HCT116 (cell line): Measurements from ENCODE around the gene FNDC1. TPM values are rescaled to one million over a fixed set of nuclear protein-coding genes. Genes with fewer than 3 reads are reported as not detected.
A peak's percentile ranks its signal among the peaks of the same experiment; 100 is the strongest.

Source experiments
- ATAC-seq: fragments of 200-7000 bp; cut with Tn5 transposase; 2 replicates; pipeline ENCODE4 v1.9.1; 2020; ENCODE audit warnings: mild to moderate bottlenecking, moderate library complexity
- BruUV-seq: library from RNA; stranded (reverse); fragments of 400-500 nt; replicated peaks from 2 replicates; lab custom pipeline; 2021; lab: Mats Ljungman, UMichigan
- CTCF ChIA-PET: fragments of 300-600 bp; sonication (Branson Sonifier 250); formaldehyde crosslinking; loops from one replicate; lab custom pipeline; 2021; ENCODE audit warnings: antibody characterized with exemption; lab: Charles Lee
- POLR2A ChIA-PET: fragments of 300-600, 350-600 bp; sonication (Branson Sonifier 250); formaldehyde crosslinking; loops from one replicate; lab custom pipeline; 2021; ENCODE audit warnings: antibody characterized with exemption; lab: Charles Lee
- RAD21 ChIA-PET, 2 experiments: fragments of 300-600 bp; sonication (Branson Sonifier 250); formaldehyde crosslinking; loops; one replicate each; lab custom pipeline; 2023; ENCODE audit warnings: low total read pairs in 2 of 2; ENCODE audit not compliant: uncharacterized antibody in 2 of 2, unreplicated experiment in 2 of 2, low non-redundant PET in 1 of 2; lab: Charles Lee
- DNase-seq: peaks from one replicate; pipeline ENCODE4 v3.0.0-alpha.2; 2010; ENCODE audit warnings: low read depth, low spot score
- H2AFZ ChIP-seq: fragments of 200-600 bp; shearing (Covaris generic), sonication (generic); 2 replicates; pipeline ENCODE4 v1.6.1; 2017; ENCODE audit warnings: low read depth, mixed run types, mixed read lengths, antibody characterized with exemption, low read length; ENCODE audit not compliant: poor library complexity, severe bottlenecking
- H3K27ac ChIP-seq: 2 replicates; pipeline ENCODE4 v1.5.1; 2012; ENCODE audit warnings: low read depth, low read length
- H3K27me3 ChIP-seq: fragments of 200-600 bp; sonication (generic); 2 replicates; pipeline ENCODE4 v1.6.1; 2016; ENCODE audit warnings: mixed run types, low read length, mixed read lengths; ENCODE audit not compliant: insufficient read depth
- H3K36me3 ChIP-seq, 2 experiments: fragments of 200-500 bp in 1 of 2; fragments of 200-600 bp in 1 of 2; sonication (Bioruptor generic) in 1 of 2; sonication (generic) in 1 of 2; 2 replicates each; pipeline versions ENCODE4 v1.5.1 to v1.6.1; 2014 to 2016; ENCODE audit warnings: low read length in 2 of 2, inconsistent platforms in 1 of 2, mixed read lengths in 1 of 2, mixed run types in 1 of 2; ENCODE audit not compliant: insufficient read depth in 2 of 2, control insufficient read depth in 1 of 2
- H3K4me1 ChIP-seq, 2 experiments: fragments of 200-600 bp in 1 of 2; sonication (generic) in 1 of 2; 2 replicates each; pipeline versions ENCODE4 v1.5.1 to v1.6.1; 2012 to 2017; ENCODE audit warnings: low read length in 2 of 2, inconsistent platforms in 1 of 2, mild to moderate bottlenecking in 1 of 2, mixed read lengths in 1 of 2, mixed run types in 1 of 2, moderate library complexity in 1 of 2; ENCODE audit not compliant: insufficient read depth in 2 of 2, control insufficient read depth in 1 of 2
- H3K4me2 ChIP-seq: fragments of 200-600 bp; sonication (generic); 2 replicates; pipeline ENCODE4 v1.6.1; 2017; ENCODE audit warnings: mixed run types, low read length, mixed read lengths
- H3K4me3 ChIP-seq, 2 experiments: fragments of 200-600 bp in 1 of 2; sonication (generic) in 1 of 2; replicated peaks in 1 of 2; 2 replicates each; pipeline ENCODE4 v1.5.1; 2011 to 2016; ENCODE audit warnings: low read length in 2 of 2, control low read depth in 1 of 2, low read depth in 1 of 2, mild to moderate bottlenecking in 1 of 2, mixed read lengths in 1 of 2, mixed run types in 1 of 2
- H3K79me2 ChIP-seq: fragments of 200-600 bp; sonication (generic); 2 replicates; pipeline ENCODE4 v1.6.1; 2017; ENCODE audit warnings: mild to moderate bottlenecking, mixed run types, low read length, moderate library complexity, mixed read lengths; ENCODE audit not compliant: insufficient read depth
- H3K9ac ChIP-seq: fragments of 200-600 bp; sonication (generic); 2 replicates; pipeline ENCODE4 v1.6.1; 2016; ENCODE audit warnings: low read length, mixed read lengths
- H3K9me2 ChIP-seq: fragments of 200-600 bp; sonication (generic), shearing (Covaris generic); 2 replicates; pipeline ENCODE4 v1.6.1; 2017; ENCODE audit warnings: mixed run types, mild to moderate bottlenecking, moderate library complexity; ENCODE audit not compliant: insufficient read depth
- H3K9me3 ChIP-seq, 2 experiments: fragments of 200-500 bp in 1 of 2; fragments of 200-600 bp in 1 of 2; sonication (Bioruptor generic) in 1 of 2; sonication (generic) in 1 of 2; 2 replicates each; pipeline ENCODE4 v1.6.1; 2014 to 2017; ENCODE audit warnings: low read length in 2 of 2, mixed read lengths in 2 of 2, inconsistent platforms in 1 of 2, low read depth in 1 of 2, mild to moderate bottlenecking in 1 of 2, mixed run types in 1 of 2, moderate library complexity in 1 of 2; ENCODE audit not compliant: control insufficient read depth in 1 of 2, insufficient read depth in 1 of 2
- H4K20me1 ChIP-seq: fragments of 200-600 bp; sonication (generic), shearing (Covaris generic); 2 replicates; pipeline ENCODE4 v1.6.1; 2017; ENCODE audit warnings: mixed run types, mild to moderate bottlenecking, moderate library complexity; ENCODE audit not compliant: insufficient read depth
- CBX3 ChIP-seq: IDR thresholded peaks from 2 replicates; pipeline ENCODE4 v1.6.1; 2012; ENCODE audit warnings: low read depth
- CEBPB ChIP-seq: IDR thresholded peaks from 2 replicates; pipeline ENCODE4 v1.6.1; 2012; ENCODE audit warnings: low read depth
- EGR1 ChIP-seq: IDR thresholded peaks from 2 replicates; pipeline ENCODE4 v1.6.1; 2012; ENCODE audit warnings: low read depth
- EZH2 ChIP-seq: fragments of 200-600 bp; sonication (generic); IDR thresholded peaks from 2 replicates; pipeline ENCODE4 v1.6.1; 2017; ENCODE audit warnings: antibody characterized with exemption, mixed run types
- EZH2phosphoT487 ChIP-seq: fragments of 200-600 bp; IDR thresholded peaks from 2 replicates; pipeline ENCODE4 v1.6.1; 2018; ENCODE audit warnings: antibody characterized with exemption, borderline replicate concordance
- JUND ChIP-seq: IDR thresholded peaks from 2 replicates; pipeline ENCODE4 v1.6.1; 2012
- MAX ChIP-seq: IDR thresholded peaks from 2 replicates; pipeline ENCODE4 v1.6.1; 2012
- POLR2A ChIP-seq: IDR thresholded peaks from 2 replicates; pipeline ENCODE4 v1.7.0; 2011; ENCODE audit warnings: borderline replicate concordance; ENCODE audit not compliant: insufficient read depth, insufficient read length; ENCODE audit errors: extremely low read depth
- POLR2AphosphoS5 ChIP-seq: IDR thresholded peaks from 2 replicates; pipeline ENCODE4 v1.6.1; 2011; ENCODE audit warnings: mild to moderate bottlenecking, low read depth, low read length, moderate library complexity
- RAD21 ChIP-seq: IDR thresholded peaks from 2 replicates; pipeline ENCODE4 v1.6.1; 2012; ENCODE audit warnings: low read depth, mild to moderate bottlenecking
- SRF ChIP-seq: IDR thresholded peaks from 2 replicates; pipeline ENCODE4 v1.6.1; 2012; ENCODE audit warnings: low read depth
- YY1 ChIP-seq: IDR thresholded peaks from 2 replicates; pipeline ENCODE4 v1.6.1; 2011; ENCODE audit warnings: low read length, low read depth, moderate library complexity, mild to moderate bottlenecking; ENCODE audit not compliant: insufficient replicate concordance; ENCODE audit errors: extremely low read depth
- intact Hi-C: fragments of 100-400 bp; cut with micrococcal nuclease; formaldehyde crosslinking; loops from 2 replicates; pipeline ENCODE4 v1.10.0; 2022
- total RNA-seq: library from RNA; stranded (reverse); gene quantifications from one replicate; pipeline ENCODE4 v1.2.1, GENCODE V29; 2021; ENCODE audit not compliant: unreplicated experiment
- TF ChIP-seq, protein P1 (sequence below): IDR thresholded peaks from 2 replicates; pipeline ENCODE4 v1.6.1; 2011; ENCODE audit warnings: mild to moderate bottlenecking, low read length, moderate library complexity; ENCODE audit not compliant: insufficient replicate concordance; ENCODE audit errors: extremely low read depth

FNDC1 gene
- total RNA-seq, 1 experiment from 2014 or later, result 0.07 TPM

DNA sequence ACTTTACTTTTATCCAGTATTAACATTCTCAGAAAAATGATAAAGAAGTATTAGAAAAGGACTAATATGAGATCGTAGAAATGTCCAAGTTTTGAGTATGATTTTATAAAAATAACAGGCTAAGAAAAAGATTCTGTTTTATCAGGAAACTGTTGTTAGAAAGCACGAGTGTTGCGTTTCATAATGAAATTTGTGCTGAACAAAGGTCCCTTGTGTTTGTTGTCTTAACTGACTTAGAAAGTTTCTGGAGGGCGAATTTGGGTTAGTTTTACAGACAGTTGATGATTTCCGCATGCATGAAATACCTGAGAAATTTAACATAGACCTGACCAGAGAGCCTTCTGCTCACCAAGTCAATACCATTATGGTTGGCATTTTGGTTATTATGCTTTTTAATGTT lies 136.0 kb downstream of the FNDC1 start:
- Histone ChIP-seq H2AFZ (no peak overlapping the region), H3K9ac (no peak overlapping the region), H3K36me3 (no peaks in the 10 kb centered on the region), H3K27me3 (peaks cover 9% of the 10 kb centered on the region), H3K4me2 (no peak overlapping the region), H3K4me1 (no peaks in the 10 kb centered on the region), H3K4me3 (no peak overlapping the region), H3K27ac (no peak overlapping the region), H3K9me3 (no peaks in the 10 kb centered on the region), H4K20me1 (no peaks in the 10 kb centered on the region), H3K79me2 (no peaks in the 10 kb centered on the region), H3K9me2 (no peaks in the 10 kb centered on the region)
- ATAC-seq (no peak), DNase-seq (no peak)
- ChIA-PET RAD21 (no interaction called here), POLR2A (no interaction called here), CTCF (no interaction called here)
- no peak for TF ChIP-seq MAX
- no peak for TF ChIP-seq POLR2A
- no peak for TF ChIP-seq YY1
- no peak for TF ChIP-seq EZH2
- no peak for TF ChIP-seq POLR2AphosphoS5
- no TSS peak for BruUV-seq
- intact Hi-C loops, result no loop called here

GRCh38 chr6:159305804-159306537 lies 136.8 kb downstream of the FNDC1 start:
- no peak overlapping the region for H3K4me3 ChIP-seq
- no peak overlapping the region for H3K9ac ChIP-seq
- CTCF ChIA-PET, result no interaction called here
- no peak overlapping the region for H3K27ac ChIP-seq
- TF ChIP-seq CBX3 (no peak), EZH2phosphoT487 (no peak), MAX (no peak), EGR1 (no peak), JUND (no peak), CEBPB (no peak), SRF (no peak), RAD21 (no peak)
- TF ChIP-seq, protein P1, sequence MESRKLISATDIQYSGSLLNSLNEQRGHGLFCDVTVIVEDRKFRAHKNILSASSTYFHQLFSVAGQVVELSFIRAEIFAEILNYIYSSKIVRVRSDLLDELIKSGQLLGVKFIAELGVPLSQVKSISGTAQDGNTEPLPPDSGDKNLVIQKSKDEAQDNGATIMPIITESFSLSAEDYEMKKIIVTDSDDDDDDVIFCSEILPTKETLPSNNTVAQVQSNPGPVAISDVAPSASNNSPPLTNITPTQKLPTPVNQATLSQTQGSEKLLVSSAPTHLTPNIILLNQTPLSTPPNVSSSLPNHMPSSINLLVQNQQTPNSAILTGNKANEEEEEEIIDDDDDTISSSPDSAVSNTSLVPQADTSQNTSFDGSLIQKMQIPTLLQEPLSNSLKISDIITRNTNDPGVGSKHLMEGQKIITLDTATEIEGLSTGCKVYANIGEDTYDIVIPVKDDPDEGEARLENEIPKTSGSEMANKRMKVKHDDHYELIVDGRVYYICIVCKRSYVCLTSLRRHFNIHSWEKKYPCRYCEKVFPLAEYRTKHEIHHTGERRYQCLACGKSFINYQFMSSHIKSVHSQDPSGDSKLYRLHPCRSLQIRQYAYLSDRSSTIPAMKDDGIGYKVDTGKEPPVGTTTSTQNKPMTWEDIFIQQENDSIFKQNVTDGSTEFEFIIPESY, result no peak
- TF ChIP-seq, all 23 proteins: peak for 0
- ATAC-seq (peak; percentile 20; the same call in 1 of the 2 replicates), DNase-seq (no peak)
- RAD21 ChIA-PET, result no interaction called here
- intact Hi-C loops, result no loop called here
- POLR2A ChIA-PET, result no interaction called here
- peaks cover 9% of the 10 kb centered on the region for H3K27me3 ChIP-seq
- no peaks in the 10 kb centered on the region for H4K20me1 ChIP-seq
- H3K36me3 ChIP-seq, result no peaks in the 10 kb centered on the region
- no peak overlapping the region for H2AFZ ChIP-seq
- no peaks in the 10 kb centered on the region for H3K79me2 ChIP-seq
- no peak overlapping the region for H3K4me2 ChIP-seq
- BruUV-seq, result no TSS peak
- no peaks in the 10 kb centered on the region for H3K9me2 ChIP-seq
- no peaks in the 10 kb centered on the region for H3K4me1 ChIP-seq
- no peaks in the 10 kb centered on the region for H3K9me3 ChIP-seq
